Neuronal stem cell (in vitro differentiated cells): ENCODE results near the gene PCCA.
A peak's percentile ranks its signal among the peaks of the same experiment; 100 is the strongest.
"Not testable (repeated sequence)": the region's sequence is repeated elsewhere in the genome, so short reads cannot be mapped to it uniquely, and the experiment has no call there.

ENCODE experiments used
- DNase-seq: peaks from one replicate; pipeline ENCODE4 v3.0.0-alpha.2; 2013; ENCODE audit warnings: low spot score
- H2AFZ ChIP-seq: one replicate; pipeline ENCODE4 v1.6.1; 2013; ENCODE audit warnings: mild to moderate bottlenecking, low read length, inconsistent platforms
- H2AK5ac ChIP-seq: 2 replicates; pipeline ENCODE4 v1.6.1; 2013; ENCODE audit warnings: low read depth, mild to moderate bottlenecking, inconsistent platforms, low read length, moderate library complexity, mixed read lengths
- H2BK120ac ChIP-seq: 2 replicates; pipeline ENCODE4 v1.6.1; 2013; ENCODE audit warnings: low read depth, mild to moderate bottlenecking, inconsistent platforms, low read length, moderate library complexity, mixed read lengths
- H2BK12ac ChIP-seq: one replicate; pipeline ENCODE4 v1.6.1; 2013; ENCODE audit warnings: low read length, inconsistent platforms
- H2BK15ac ChIP-seq: 2 replicates; pipeline ENCODE4 v1.6.1; 2013; ENCODE audit warnings: mild to moderate bottlenecking, low read length, inconsistent platforms, mixed read lengths
- H2BK5ac ChIP-seq: one replicate; pipeline ENCODE4 v1.6.1; 2013; ENCODE audit warnings: inconsistent platforms, mild to moderate bottlenecking, low read length, moderate library complexity
- H3K14ac ChIP-seq: one replicate; pipeline ENCODE4 v1.6.1; 2013; ENCODE audit warnings: low read length, inconsistent platforms
- H3K18ac ChIP-seq: 2 replicates; pipeline ENCODE4 v1.6.1; 2013; ENCODE audit warnings: low read length, inconsistent platforms
- H3K23ac ChIP-seq: 2 replicates; pipeline ENCODE4 v1.6.1; 2013; ENCODE audit warnings: low read depth, mild to moderate bottlenecking, mixed read lengths, low read length, inconsistent platforms; ENCODE audit not compliant: poor library complexity
- H3K27ac ChIP-seq: replicated peaks from 3 replicates; pipeline ENCODE4 v1.5.1; 2013; ENCODE audit warnings: low read length, inconsistent platforms
- H3K27me3 ChIP-seq, 3 experiments: 2 replicates each; pipeline ENCODE4 v1.6.1; 2013; ENCODE audit warnings: low read length in 3 of 3, mild to moderate bottlenecking in 2 of 3, inconsistent platforms in 1 of 3, low read depth in 1 of 3, mixed read lengths in 1 of 3, moderate library complexity in 1 of 3; ENCODE audit not compliant: control insufficient read depth in 3 of 3, insufficient read depth in 3 of 3
- H3K36me3 ChIP-seq, 2 donors: replicated peaks in 1 of 2; 2 replicates each; pipeline ENCODE4 v1.6.1; 2013; ENCODE audit warnings: low read length in 2 of 2; ENCODE audit not compliant: control insufficient read depth in 2 of 2, insufficient read depth in 2 of 2
- H3K4ac ChIP-seq: 2 replicates; pipeline ENCODE4 v1.6.1; 2013; ENCODE audit warnings: inconsistent platforms, mild to moderate bottlenecking, low read length, moderate library complexity
- H3K4me1 ChIP-seq, 2 donors: 1 replicate in 1 of 2; 2 replicates in 1 of 2; pipeline ENCODE4 v1.6.1; 2013; ENCODE audit warnings: low read length in 2 of 2, low read depth in 1 of 2; ENCODE audit not compliant: control insufficient read depth in 2 of 2, insufficient read depth in 1 of 2
- H3K4me2 ChIP-seq: one replicate; pipeline ENCODE4 v1.6.1; 2013; ENCODE audit warnings: mild to moderate bottlenecking, low read length, inconsistent platforms; ENCODE audit not compliant: insufficient read depth, poor library complexity, severe bottlenecking
- H3K4me3 ChIP-seq, 2 donors: 2 replicates each; pipeline ENCODE4 v1.5.1; 2013; ENCODE audit warnings: low read length in 2 of 2, mild to moderate bottlenecking in 2 of 2, inconsistent platforms in 1 of 2, moderate library complexity in 1 of 2
- H3K79me1 ChIP-seq: one replicate; pipeline ENCODE4 v1.6.1; 2013; ENCODE audit warnings: low read depth, mild to moderate bottlenecking, inconsistent platforms, low read length, moderate library complexity
- H3K9ac ChIP-seq: one replicate; pipeline ENCODE4 v1.6.1; 2013; ENCODE audit warnings: mild to moderate bottlenecking, low read depth, low read length, inconsistent platforms; ENCODE audit not compliant: poor library complexity
- H3K9me3 ChIP-seq, 2 donors: replicated peaks in 1 of 2; 2 replicates each; pipeline versions ENCODE3 to v1.6.1; 2013; ENCODE audit warnings: low read length in 2 of 2, mild to moderate bottlenecking in 2 of 2, inconsistent platforms in 1 of 2, low read depth in 1 of 2, mixed read lengths in 1 of 2, moderate library complexity in 1 of 2; ENCODE audit not compliant: control insufficient read depth in 2 of 2, insufficient read depth in 1 of 2
- H4K8ac ChIP-seq: one replicate; pipeline ENCODE4 v1.6.1; 2013; ENCODE audit warnings: low read depth, mild to moderate bottlenecking, inconsistent platforms, low read length, moderate library complexity
- H4K91ac ChIP-seq: one replicate; pipeline ENCODE4 v1.6.1; 2013; ENCODE audit warnings: low read length, low read depth, mild to moderate bottlenecking, inconsistent platforms; ENCODE audit not compliant: poor library complexity
- WGBS, 2 donors: extraction: QIAGEN DNeasy Blood & Tissue Kit; methylation state at CpG; one replicate each; pipeline ENCODE4 v1.1.7; 2013; ENCODE audit warnings: missing lambda C conversion rate in 2 of 2, mixed read lengths in 1 of 2; ENCODE audit not compliant: insufficient read length in 2 of 2, insufficient replicate concordance in 1 of 2; ENCODE audit errors: extremely low coverage in 2 of 2; 5-methylcytosine and 5-hydroxymethylcytosine counted together

The PCCA gene

DNA sequence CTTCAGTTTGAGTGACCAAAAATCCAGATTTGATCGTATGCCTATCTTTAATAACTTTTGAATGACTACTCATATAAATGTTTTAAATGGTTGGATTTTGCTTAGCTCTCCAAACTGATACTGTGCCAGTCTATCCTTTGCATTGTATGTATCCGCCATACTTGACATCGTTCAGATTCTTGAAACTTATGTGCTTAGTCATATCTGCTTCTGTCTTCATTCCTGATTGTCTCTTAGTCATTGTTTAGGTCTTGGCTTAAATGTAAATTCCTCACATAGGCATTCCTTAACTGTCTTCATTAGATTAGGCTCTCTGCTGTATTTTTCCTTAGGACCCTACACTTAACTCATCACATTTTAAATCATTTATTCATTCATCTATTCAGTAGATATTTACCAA, 126.0 kb downstream of the PCCA start:
- Histone ChIP-seq H2BK15ac (no peak overlapping the region), H3K18ac (no peak overlapping the region), H3K4me3 (no peak overlapping the region), H3K79me1 (no peaks in the 10 kb centered on the region), H2AK5ac (no peak overlapping the region), H2AFZ (no peak overlapping the region), H3K14ac (no peak overlapping the region), H3K23ac (no peak overlapping the region), H3K4me1 (no peaks in the 10 kb centered on the region), H2BK12ac (no peak overlapping the region), H2BK120ac (no peak overlapping the region), H3K27ac (no peak overlapping the region), H3K27me3 (no peaks in the 10 kb centered on the region), H3K9ac (no peak overlapping the region), H3K36me3 (peaks cover 0 to 44% of the 10 kb centered on the region in 2 donors), H4K91ac (no peak overlapping the region), H3K4ac (no peak overlapping the region), H2BK5ac (no peak overlapping the region), H4K8ac (no peak overlapping the region), H3K9me3 (no peaks in the 10 kb centered on the region), H3K4me2 (no peak overlapping the region)
- DNase-seq, result no peak
- no CpG with 5 or more reads among the region's 3 CpGs for WGBS, 2 donors

DNA sequence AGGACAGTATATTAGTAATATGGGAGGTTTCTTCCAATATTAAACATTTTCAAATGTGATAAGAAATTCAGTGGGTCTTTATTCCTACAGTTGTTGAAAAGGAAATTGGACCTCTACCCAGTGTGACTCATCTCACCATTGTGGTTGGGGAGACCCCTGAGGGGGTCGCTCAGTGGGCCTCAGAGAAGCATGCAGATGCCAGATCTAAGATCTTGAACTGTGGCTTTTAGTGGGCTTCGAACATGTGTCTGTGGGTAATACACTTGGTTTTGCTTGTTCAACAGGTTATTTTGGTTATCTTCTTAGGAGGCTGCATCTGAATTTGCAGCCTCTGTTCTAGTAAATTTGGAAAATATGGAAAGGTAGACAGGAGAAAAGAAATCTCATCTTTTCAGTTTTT, 132.3 kb downstream of the PCCA start:
- H2BK120ac ChIP-seq, result no peak overlapping the region
- no CpG with 5 or more reads among the region's 2 CpGs for WGBS, 2 donors
- H3K4me3 ChIP-seq, result no peak overlapping the region
- H2AFZ ChIP-seq, result no peak overlapping the region
- H3K79me1 ChIP-seq, result no peaks in the 10 kb centered on the region
- H3K9me3 ChIP-seq, result no peaks in the 10 kb centered on the region
- no peak overlapping the region for H3K18ac ChIP-seq
- H4K8ac ChIP-seq, result no peak overlapping the region
- H3K4me2 ChIP-seq, result no peak overlapping the region
- no peak overlapping the region for H2BK5ac ChIP-seq
- no peak overlapping the region for H3K27ac ChIP-seq
- no peak overlapping the region for H3K4ac ChIP-seq
- no peak overlapping the region for H2BK15ac ChIP-seq
- H2BK12ac ChIP-seq, result no peak overlapping the region
- H3K23ac ChIP-seq, result no peak overlapping the region
- H3K4me1 ChIP-seq, result peaks cover 1 to 3% of the 10 kb centered on the region in 2 donors
- H3K36me3 ChIP-seq, result peaks cover 0 to 5% of the 10 kb centered on the region in 2 donors
- H2AK5ac ChIP-seq, result no peak overlapping the region
- H4K91ac ChIP-seq, result no peak overlapping the region
- H3K9ac ChIP-seq, result no peak overlapping the region
- no peak overlapping the region for H3K14ac ChIP-seq
- DNase-seq, result no peak
- no peaks in the 10 kb centered on the region for H3K27me3 ChIP-seq

DNA sequence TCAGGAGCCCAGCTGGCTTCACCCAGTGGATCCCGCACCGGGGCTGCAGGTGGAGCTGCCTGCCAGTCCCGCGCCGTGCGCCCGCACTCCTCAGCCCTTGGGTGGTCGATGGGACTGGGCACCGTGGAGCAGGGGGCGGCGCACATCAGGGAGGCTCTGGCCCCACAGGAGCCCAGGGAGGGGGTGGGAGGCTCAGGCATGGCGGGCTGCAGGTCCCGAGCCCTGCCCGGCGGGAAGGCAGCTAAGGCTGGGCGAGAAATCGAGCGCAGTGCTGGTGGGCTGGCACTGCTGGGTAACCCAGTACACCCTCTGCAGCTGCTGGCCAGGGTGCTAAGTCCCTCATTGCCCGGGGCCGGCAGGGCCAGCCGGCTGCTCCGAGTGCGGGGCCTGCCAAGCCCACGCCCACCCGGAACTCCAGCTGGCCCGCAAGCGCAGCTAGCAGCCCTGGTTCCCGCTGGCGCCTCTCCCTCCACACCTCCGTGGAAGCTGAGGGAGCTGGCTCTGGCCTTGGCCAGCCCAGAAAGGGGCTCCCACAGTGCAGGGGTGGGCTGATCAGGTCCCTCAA, 135.2 kb downstream of the PCCA start:
- H2BK120ac ChIP-seq, H3K18ac ChIP-seq, DNase-seq, H3K9ac ChIP-seq, H3K4me2 ChIP-seq, H3K9me3 ChIP-seq, H4K8ac ChIP-seq, H2BK5ac ChIP-seq, H2AFZ ChIP-seq, H2BK15ac ChIP-seq, H3K27ac ChIP-seq, H3K79me1 ChIP-seq, H3K23ac ChIP-seq, H3K4me3 ChIP-seq, H3K4me1 ChIP-seq, H2AK5ac ChIP-seq, H2BK12ac ChIP-seq, H3K27me3 ChIP-seq, H3K36me3 ChIP-seq, H4K91ac ChIP-seq, H3K4ac ChIP-seq: not testable (repeated sequence)
- no CpG with 5 or more reads among the region's 30 CpGs for WGBS, 2 donors
- peak overlapping the region; percentile 21 for H3K14ac ChIP-seq

DNA sequence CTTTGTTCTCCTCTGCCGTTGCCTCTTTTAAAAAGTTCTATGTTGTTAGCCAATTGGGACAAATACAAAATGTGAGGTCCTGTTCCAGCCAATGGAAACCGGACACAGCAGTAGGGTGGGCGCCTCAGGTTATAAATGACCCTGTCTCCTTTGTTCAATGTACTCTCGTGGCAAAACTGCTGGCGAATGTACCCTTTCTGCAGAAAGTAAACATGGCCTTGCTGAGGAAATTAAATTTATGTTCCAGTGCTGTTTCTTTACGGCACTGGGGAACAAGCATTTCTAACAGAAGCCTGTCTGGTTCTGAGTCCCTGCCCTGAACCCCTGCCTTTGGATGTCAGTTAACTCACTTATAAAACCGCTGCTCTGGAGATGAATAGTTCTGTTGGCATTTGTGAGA, 140.7 kb downstream of the PCCA start:
- Histone ChIP-seq H2BK120ac (no peak overlapping the region), H3K4me2 (no peak overlapping the region), H2AK5ac (no peak overlapping the region)

More for the DNA sequence above, 140.7 kb downstream of the PCCA start:
- Histone ChIP-seq H3K79me1 (no peaks in the 10 kb centered on the region), H3K4me3 (no peak overlapping the region), H3K4me1 (peaks cover 1 to 14% of the 10 kb centered on the region in 2 donors), H2BK5ac (no peak overlapping the region), H2BK15ac (no peak overlapping the region), H3K27me3 (no peaks in the 10 kb centered on the region), H3K23ac (no peak overlapping the region), H3K9me3 (peaks cover 0 to 4% of the 10 kb centered on the region in 2 donors), H3K18ac (no peak overlapping the region), H3K36me3 (no peaks in the 10 kb centered on the region), H3K4ac (no peak overlapping the region), H4K8ac (no peak overlapping the region), H2BK12ac (no peak overlapping the region), H3K9ac (no peak overlapping the region), H4K91ac (no peak overlapping the region), H3K14ac (no peak overlapping the region), H2AFZ (no peak overlapping the region), H3K27ac (no peak overlapping the region)
- WGBS, 2 donors, result no CpG with 5 or more reads among the region's 7 CpGs
- DNase-seq, result no peak
